Measurements from ENCODE around the gene CAPN9. TPM values are rescaled to one million over a fixed set of nuclear protein-coding genes. Genes with fewer than 3 reads are reported as not detected.

CAPN9 gene
- total RNA-seq, 4 donors from 2014 or later, result not detected

DNA sequence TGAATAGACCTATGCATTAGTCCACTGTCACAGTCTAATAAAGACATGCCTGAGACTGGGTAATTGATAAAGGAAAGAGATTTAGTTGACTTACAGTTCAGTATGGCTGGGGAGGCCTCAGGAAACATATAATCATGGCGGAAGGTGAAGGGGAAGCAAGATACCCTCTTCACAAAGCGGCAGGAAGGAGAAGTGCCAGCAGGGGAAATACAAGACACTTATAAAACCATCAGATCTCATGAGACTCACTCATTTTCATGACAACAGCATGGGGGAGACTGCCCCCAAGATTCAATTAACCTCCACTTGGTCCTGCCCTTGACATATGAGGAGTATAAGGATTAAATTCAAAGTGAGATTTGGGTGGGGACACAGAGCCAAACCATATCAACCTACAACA lies 59.4 kb downstream of the CAPN9 start:
- no peak for DNase-seq
- in situ Hi-C loops (cut with MboI; ENCODE audit: low sequenced_read_pairs in 4 of 4), result loop anchor here in 1 of 4 donors (10.0 to 25.0 kb wide), 2 partner anchors 108 to 406 kb away; no protein-coding TSS in a partner anchor
- Histone ChIP-seq H3K4me3 (no peak overlapping the region), H3K27ac (peak overlapping the region; percentile 75 to 84 (median 80)), H3K27me3 (no peaks in the 10 kb centered on the region), H3K9me3 (no peaks in the 10 kb centered on the region), H3K4me1 (peaks cover 26 to 41% of the 10 kb centered on the region in 2 donors), H3K36me3 (no peaks in the 10 kb centered on the region)
- ATAC-seq, result no peak
- TF ChIP-seq, protein P1, sequence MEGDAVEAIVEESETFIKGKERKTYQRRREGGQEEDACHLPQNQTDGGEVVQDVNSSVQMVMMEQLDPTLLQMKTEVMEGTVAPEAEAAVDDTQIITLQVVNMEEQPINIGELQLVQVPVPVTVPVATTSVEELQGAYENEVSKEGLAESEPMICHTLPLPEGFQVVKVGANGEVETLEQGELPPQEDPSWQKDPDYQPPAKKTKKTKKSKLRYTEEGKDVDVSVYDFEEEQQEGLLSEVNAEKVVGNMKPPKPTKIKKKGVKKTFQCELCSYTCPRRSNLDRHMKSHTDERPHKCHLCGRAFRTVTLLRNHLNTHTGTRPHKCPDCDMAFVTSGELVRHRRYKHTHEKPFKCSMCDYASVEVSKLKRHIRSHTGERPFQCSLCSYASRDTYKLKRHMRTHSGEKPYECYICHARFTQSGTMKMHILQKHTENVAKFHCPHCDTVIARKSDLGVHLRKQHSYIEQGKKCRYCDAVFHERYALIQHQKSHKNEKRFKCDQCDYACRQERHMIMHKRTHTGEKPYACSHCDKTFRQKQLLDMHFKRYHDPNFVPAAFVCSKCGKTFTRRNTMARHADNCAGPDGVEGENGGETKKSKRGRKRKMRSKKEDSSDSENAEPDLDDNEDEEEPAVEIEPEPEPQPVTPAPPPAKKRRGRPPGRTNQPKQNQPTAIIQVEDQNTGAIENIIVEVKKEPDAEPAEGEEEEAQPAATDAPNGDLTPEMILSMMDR (IDR thresholded peaks at IDR 0.05 in 4 of 5, conservative IDR thresholded peaks at IDR 0.05 in 1 of 5), result no peak
- TF ChIP-seq POLR2A (IDR thresholded peaks at IDR 0.05), result no peak
- intact Hi-C loops (cut with DNase I; ENCODE audit: low total_unique reads), result loop anchor here (2.0 kb wide), 1 partner anchor 58 kb away; no protein-coding TSS in a partner anchor

DNA sequence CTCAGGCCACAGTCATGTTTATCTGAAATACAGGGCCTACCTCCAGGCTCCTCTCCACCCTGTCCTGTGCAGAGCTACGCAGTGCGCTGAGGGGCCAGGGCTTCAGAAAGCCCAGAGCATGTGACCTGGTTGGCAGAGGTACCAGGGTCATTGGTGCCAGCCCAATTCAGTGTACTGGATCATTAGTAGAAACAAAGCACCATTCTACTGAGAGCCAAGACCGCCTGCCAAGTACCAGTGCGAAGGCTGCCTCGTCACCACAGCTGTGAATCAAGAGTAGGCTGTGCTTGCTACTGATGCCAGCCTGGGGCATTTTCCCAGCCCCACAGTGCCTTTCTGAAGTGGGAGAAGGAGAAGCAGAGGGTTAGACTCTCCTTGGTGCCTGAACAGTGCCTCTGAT lies 59.8 kb downstream of the CAPN9 start:
- H3K36me3 ChIP-seq, result no peaks in the 10 kb centered on the region
- peak overlapping the region; percentile 75 to 84 (median 80) for H3K27ac ChIP-seq
- intact Hi-C loops (cut with DNase I; ENCODE audit: low total_unique reads), result loop anchor here (1.0 to 2.0 kb wide), 2 partner anchors 17 to 58 kb away; no protein-coding TSS in a partner anchor
- H3K4me1 ChIP-seq, result peaks cover 26 to 41% of the 10 kb centered on the region in 2 donors
- in situ Hi-C loops (cut with MboI; ENCODE audit: low sequenced_read_pairs in 4 of 4), result loop anchor here in 1 of 4 donors (10.0 to 25.0 kb wide), 2 partner anchors 108 to 405 kb away; no protein-coding TSS in a partner anchor
- TF ChIP-seq, protein P1 (IDR thresholded peaks at IDR 0.05 in 4 of 5, conservative IDR thresholded peaks at IDR 0.05 in 1 of 5), result no peak
- TF ChIP-seq POLR2A (IDR thresholded peaks at IDR 0.05), result peak in 1 of 2 donors; percentile 14
- H3K9me3 ChIP-seq, result no peaks in the 10 kb centered on the region
- no peak overlapping the region for H3K4me3 ChIP-seq
- ATAC-seq (peak; percentile 93 to 95), DNase-seq (peak; percentile 82 to 91)
- no peaks in the 10 kb centered on the region for H3K27me3 ChIP-seq

DNA sequence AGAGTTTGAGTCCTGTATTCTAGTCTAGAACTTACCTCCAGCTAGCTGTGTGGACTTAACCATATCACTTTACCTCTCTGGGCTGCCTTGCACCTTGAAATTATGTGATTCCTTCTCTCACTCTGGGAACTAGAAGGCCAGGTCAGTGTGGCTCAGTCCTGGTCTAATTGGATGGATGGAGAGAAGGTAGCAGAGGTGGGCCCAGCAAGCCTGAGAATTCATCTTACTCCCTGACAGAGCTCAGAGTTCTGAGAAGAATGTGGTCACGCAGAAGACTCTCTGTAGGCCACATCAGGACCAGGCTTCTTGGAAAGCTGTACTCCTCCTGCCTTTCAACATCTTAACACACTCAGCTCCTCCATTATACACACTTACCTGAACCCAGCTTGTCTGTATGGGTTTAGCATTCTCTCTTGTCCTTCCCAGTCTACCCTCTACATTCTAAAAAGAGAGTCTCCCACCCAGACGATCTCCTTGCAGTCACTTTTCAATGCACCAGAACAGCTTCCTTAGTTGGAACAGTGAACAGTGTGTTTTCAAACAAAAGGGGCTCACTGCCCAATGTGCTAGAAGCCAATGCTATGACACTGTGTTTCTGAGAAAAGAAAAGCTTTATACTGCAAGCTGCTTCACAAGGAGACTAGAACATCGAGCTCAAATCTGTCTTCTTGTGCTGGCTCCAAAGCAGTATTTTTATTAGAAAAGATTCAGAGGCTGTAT lies 60.5 kb downstream of the CAPN9 start:
- intact Hi-C loops (cut with DNase I; ENCODE audit: low total_unique reads), result loop anchor here (1.0 to 2.0 kb wide), 2 partner anchors 17 to 57 kb away; no protein-coding TSS in a partner anchor
- Histone ChIP-seq H3K27ac (peak overlapping the region; percentile 75 to 84 (median 80)), H3K4me3 (no peak overlapping the region), H3K36me3 (no peaks in the 10 kb centered on the region), H3K27me3 (no peaks in the 10 kb centered on the region), H3K4me1 (peaks cover 26 to 41% of the 10 kb centered on the region in 2 donors), H3K9me3 (no peaks in the 10 kb centered on the region)
- DNase-seq, result no peak
- in situ Hi-C loops (cut with MboI; ENCODE audit: low sequenced_read_pairs in 4 of 4), result loop anchor here in 1 of 4 donors (10.0 to 25.0 kb wide), 2 partner anchors 107 to 405 kb away; no protein-coding TSS in a partner anchor
- peak in 1 of 2 donors; percentile 16 for ATAC-seq
- TF ChIP-seq POLR2A (IDR thresholded peaks at IDR 0.05), result no peak
- TF ChIP-seq, protein P1 (IDR thresholded peaks at IDR 0.05 in 4 of 5, conservative IDR thresholded peaks at IDR 0.05 in 1 of 5), result no peak

DNA sequence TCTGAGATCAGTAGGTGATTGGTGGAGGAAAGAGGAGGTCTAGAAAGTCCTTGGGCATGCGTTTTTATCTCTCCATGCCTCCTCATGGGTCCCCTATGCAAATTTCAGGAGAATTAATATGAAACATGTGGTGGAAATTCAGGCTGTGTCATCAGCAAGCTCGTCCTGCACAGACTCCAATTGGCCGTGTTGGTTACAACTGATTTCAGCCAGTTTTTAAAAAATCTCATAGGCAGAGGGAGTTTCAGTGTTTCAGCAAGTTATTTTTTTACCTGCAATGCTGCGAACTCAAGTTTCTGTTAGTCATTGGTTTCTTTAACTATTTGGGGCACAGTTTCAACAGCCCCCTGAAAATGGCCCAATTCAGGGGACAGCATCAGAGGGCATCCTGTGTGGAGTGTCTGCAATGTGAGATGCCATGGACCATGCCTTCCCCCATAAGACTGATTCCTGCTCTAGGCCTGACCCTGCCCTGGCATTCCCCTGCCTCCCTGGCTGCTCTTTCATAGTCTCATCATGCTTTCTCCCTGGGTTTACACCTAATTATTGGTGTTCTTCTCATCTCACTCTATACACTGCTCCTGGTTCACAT lies 61.2 kb downstream of the CAPN9 start:
- in situ Hi-C loops (cut with MboI; ENCODE audit: low sequenced_read_pairs in 4 of 4), result loop anchor here in 1 of 4 donors (10.0 to 25.0 kb wide), 2 partner anchors 106 to 404 kb away; no protein-coding TSS in a partner anchor
- DNase-seq (no peak), ATAC-seq (no peak)
- intact Hi-C loops (cut with DNase I; ENCODE audit: low total_unique reads), result no loop called here
- no peaks in the 10 kb centered on the region for H3K9me3 ChIP-seq
- peaks cover 26 to 41% of the 10 kb centered on the region in 2 donors for H3K4me1 ChIP-seq
- no peaks in the 10 kb centered on the region for H3K36me3 ChIP-seq
- H3K27me3 ChIP-seq, result no peaks in the 10 kb centered on the region
- H3K4me3 ChIP-seq, result no peak overlapping the region
- no peak for TF ChIP-seq POLR2A (IDR thresholded peaks at IDR 0.05)
- TF ChIP-seq, protein P1 (IDR thresholded peaks at IDR 0.05 in 4 of 5, conservative IDR thresholded peaks at IDR 0.05 in 1 of 5), result no peak
- H3K27ac ChIP-seq, result peak overlapping the region; percentile 75 to 84 (median 80)

Measured in gastrocnemius medialis (tissue), 4 donors.